HepG2 (cell line): ENCODE results near the gene CERS6. TPM values are rescaled to one million over a fixed set of nuclear protein-coding genes. Genes with fewer than 3 reads are reported as not detected.

Experiments used
- ATAC-seq: fragments of 200-7000 bp; cut with Tn5 transposase; 3 replicates; pipeline ENCODE4 v1.9.1; 2020; ENCODE audit warnings: mild to moderate bottlenecking, moderate library complexity
- BruUV-seq: library from RNA; stranded (reverse); fragments of 400-500 nt; replicated peaks from 2 replicates; lab custom pipeline; 2021; lab: Mats Ljungman, UMichigan
- CTCF ChIA-PET: fragments of 300-600 bp; formaldehyde crosslinking; extraction: SDS; loops from one replicate; lab custom pipeline; 2021; ENCODE audit warnings: low total read pairs, inconsistent platforms, low intra/inter-chr PET ratio; lab: Yijun Ruan, JAX
- POLR2A ChIA-PET: fragments of 350-600 bp; sonication (Branson Sonifier 250); formaldehyde crosslinking; loops from one replicate; lab custom pipeline; 2020; ENCODE audit warnings: antibody characterized with exemption, inconsistent platforms; lab: Yijun Ruan, JAX
- DNase-seq: peaks from one replicate; pipeline ENCODE4 v3.0.0-alpha.2; 2015; ENCODE audit warnings: low spot score
- FAIRE-seq: peaks from 3 replicates; lab custom pipeline; 2011; peaks lifted over from hg19 to GRCh38; lab: Jason Lieb, UNC
- H2AFZ ChIP-seq: one replicate; pipeline ENCODE4 v1.6.1; 2011; ENCODE audit warnings: low read length, inconsistent platforms
- H3K27ac ChIP-seq: fragments of 300-600 bp; 3 replicates; pipeline ENCODE4 v1.8.0; 2011; ENCODE audit warnings: mixed run types, mild to moderate bottlenecking, mixed read lengths, low read length, inconsistent platforms; ENCODE audit not compliant: insufficient read depth; ENCODE audit errors: extremely low read length
- H3K27me3 ChIP-seq, 2 experiments: fragments of 200-600 bp in 1 of 2; 2 replicates in 1 of 2; 3 replicates in 1 of 2; pipeline versions ENCODE4 v1.6.0 to v1.8.0; 2011; ENCODE audit warnings: low read length in 2 of 2, mild to moderate bottlenecking in 2 of 2, moderate library complexity in 2 of 2, inconsistent platforms in 1 of 2; ENCODE audit not compliant: insufficient read depth in 2 of 2, control insufficient read depth in 1 of 2
- H3K36me3 ChIP-seq, 2 experiments: fragments of 200-600 bp in 1 of 2; replicated peaks in 1 of 2; 2 replicates in 1 of 2; 3 replicates in 1 of 2; pipeline versions ENCODE4 v1.5.1 to v1.8.0; 2011; ENCODE audit warnings: low read length in 2 of 2, inconsistent platforms in 1 of 2; ENCODE audit not compliant: insufficient read depth in 2 of 2, control insufficient read depth in 1 of 2
- H3K4me1 ChIP-seq: 2 replicates; pipeline ENCODE4 v1.5.1; 2012; ENCODE audit warnings: low read length, inconsistent platforms; ENCODE audit not compliant: insufficient read depth
- H3K4me2 ChIP-seq: 2 replicates; pipeline ENCODE4 v1.6.0; 2011; ENCODE audit warnings: low read depth, low read length, inconsistent platforms
- H3K4me3 ChIP-seq, 3 experiments: fragments of 200-600 bp in 1 of 3; sonication (generic), shearing (Covaris generic) in 1 of 3; replicated peaks in 1 of 3; 2 replicates each; pipeline ENCODE4 v1.5.1; 2011 to 2016; ENCODE audit warnings: low read length in 3 of 3, inconsistent platforms in 2 of 3, low read depth in 2 of 3, mild to moderate bottlenecking in 2 of 3, control low read depth in 1 of 3, mixed read lengths in 1 of 3; ENCODE audit not compliant: insufficient read depth in 1 of 3
- H3K79me2 ChIP-seq: one replicate; pipeline ENCODE4 v1.6.1; 2011; ENCODE audit warnings: low read length, inconsistent platforms; ENCODE audit not compliant: insufficient read depth
- H3K9ac ChIP-seq: 2 replicates; pipeline ENCODE4 v1.6.0; 2011; ENCODE audit warnings: mild to moderate bottlenecking, low read depth, low read length, inconsistent platforms; ENCODE audit not compliant: insufficient read depth
- H3K9me3 ChIP-seq: 2 replicates; pipeline ENCODE4 v1.5.1; 2012; ENCODE audit warnings: mild to moderate bottlenecking, low read length
- H4K20me1 ChIP-seq: 2 replicates; pipeline ENCODE4 v1.6.0; 2011; ENCODE audit warnings: inconsistent platforms, mild to moderate bottlenecking, low read length, moderate library complexity; ENCODE audit not compliant: insufficient read depth
- AFF4 ChIP-seq: sonication (generic); formaldehyde crosslinking; IDR thresholded peaks from 2 replicates; pipeline ENCODE4 v1.4.0; 2020; ENCODE audit warnings: missing genetic modification reagents
- DNMT3B ChIP-seq: conservative IDR thresholded peaks from 2 replicates; pipeline ENCODE4 v1.6.1; 2016; ENCODE audit warnings: missing biosample characterization, control low read depth
- HNRNPL ChIP-seq: fragments of 200-400 bp; formaldehyde crosslinking; IDR thresholded peaks from 2 replicates; pipeline ENCODE4 v1.6.1; 2017; ENCODE audit warnings: mild to moderate bottlenecking, low read depth, low read length
- TBP ChIP-seq: sonication (generic); formaldehyde crosslinking; IDR thresholded peaks from 2 replicates; pipeline ENCODE4 v1.5.0; 2020; ENCODE audit warnings: missing genetic modification reagents
- ZNF230 ChIP-seq: sonication (generic); formaldehyde crosslinking; IDR thresholded peaks from 2 replicates; pipeline ENCODE4 v1.4.0; 2020; ENCODE audit warnings: mild to moderate bottlenecking, missing genetic modification reagents
- in situ Hi-C: cut with HindIII; loops from 2 replicates; pipeline ENCODE4 v1.10.0; 2017; ENCODE audit warnings: low pct_unique_long_range_greater_than_20kb; ENCODE audit not compliant: extremely low pct_ligation_motif_present
- intact Hi-C: fragments of 100-400 bp; cut with micrococcal nuclease; formaldehyde crosslinking; loops from one replicate; pipeline ENCODE4 v1.10.0; 2022; ENCODE audit not compliant: unreplicated experiment
- polyA plus RNA-seq, 8 experiments: library from polyadenylated mRNA; depleted of rRNA in 3 of 8; stranded (reverse) in 7 of 8; unstranded in 1 of 8; fragments of >200 nt; fragmentation: Illumina TruSeq in 4 of 8; extraction: Trizol in 4 of 8; gene quantifications; 2 replicates each; pipeline versions ENCODE4 v1.2.1 to v1.2.3, GENCODE V29; 2011 to 2016; ENCODE audit warnings: low read depth in 4 of 8, missing spikeins in 1 of 8, mixed read lengths in 1 of 8; ENCODE audit not compliant: insufficient read depth in 1 of 8
- total RNA-seq, 5 experiments: library from RNA; depleted of rRNA; stranded (reverse); fragments of >200 nt; fragmentation: Illumina TruSeq; extraction: Trizol; gene quantifications; 2 replicates each; pipeline ENCODE4 v1.2.3, GENCODE V29; 2016; ENCODE audit warnings: low read depth in 1 of 5
- TF ChIP-seq, protein P1 (sequence below): IDR thresholded peaks from 2 replicates; pipeline ENCODE4 v1.6.1; 2018; ENCODE audit warnings: missing genetic modification reagents
- TF ChIP-seq, protein P2 (sequence below): sonication (generic); formaldehyde crosslinking; IDR thresholded peaks from 2 replicates; pipeline ENCODE4 v1.4.0; 2020; ENCODE audit warnings: mild to moderate bottlenecking, missing genetic modification reagents
- TF ChIP-seq, protein P3 (sequence below): sonication (generic); formaldehyde crosslinking; IDR thresholded peaks from one replicate; pipeline ENCODE4 v1.5.1; 2020; ENCODE audit warnings: mild to moderate bottlenecking, missing genetic modification reagents; ENCODE audit errors: not compliant biosample characterization

Gene CERS6
- total and polyA plus RNA-seq, 2 of the 13 experiments (the other 11 are each of a cell fraction or from before 2014, with no cell fraction given): 10.1 to 20.3 TPM

- TF ChIP-seq, protein P1, sequence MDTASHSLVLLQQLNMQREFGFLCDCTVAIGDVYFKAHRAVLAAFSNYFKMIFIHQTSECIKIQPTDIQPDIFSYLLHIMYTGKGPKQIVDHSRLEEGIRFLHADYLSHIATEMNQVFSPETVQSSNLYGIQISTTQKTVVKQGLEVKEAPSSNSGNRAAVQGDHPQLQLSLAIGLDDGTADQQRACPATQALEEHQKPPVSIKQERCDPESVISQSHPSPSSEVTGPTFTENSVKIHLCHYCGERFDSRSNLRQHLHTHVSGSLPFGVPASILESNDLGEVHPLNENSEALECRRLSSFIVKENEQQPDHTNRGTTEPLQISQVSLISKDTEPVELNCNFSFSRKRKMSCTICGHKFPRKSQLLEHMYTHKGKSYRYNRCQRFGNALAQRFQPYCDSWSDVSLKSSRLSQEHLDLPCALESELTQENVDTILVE (CRISPR knock-in tag): no peak
- TF ChIP-seq, protein P2, sequence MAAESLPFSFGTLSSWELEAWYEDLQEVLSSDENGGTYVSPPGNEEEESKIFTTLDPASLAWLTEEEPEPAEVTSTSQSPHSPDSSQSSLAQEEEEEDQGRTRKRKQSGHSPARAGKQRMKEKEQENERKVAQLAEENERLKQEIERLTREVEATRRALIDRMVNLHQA (CRISPR knock-in tag): no peak
- TF ChIP-seq HNRNPL: no peak
- TF ChIP-seq, all 625 proteins: peak for 0
Measured at GRCh38 chr2:168796583-168797285, 340.7 kb downstream of the CERS6 start (continued).

GRCh38 chr2:168797286-168797655 is 341.2 kb downstream of the CERS6 start:
- in situ Hi-C loops (no loop called here), intact Hi-C loops (no loop called here)
- H2AFZ ChIP-seq: no peak overlapping the region
- H3K4me2 ChIP-seq: no peak overlapping the region
- ATAC-seq: no peak; the same call in 2 of the 3 replicates
- BruUV-seq: no TSS peak
- ChIA-PET POLR2A (no interaction called here), CTCF (no interaction called here)
- H3K4me3 ChIP-seq: no peak overlapping the region
- peaks cover 6% of the 10 kb centered on the region for H3K4me1 ChIP-seq
- H3K27ac ChIP-seq: no peak overlapping the region
- H3K36me3 ChIP-seq: no peaks in the 10 kb centered on the region
- no peak for FAIRE-seq
- no peaks in the 10 kb centered on the region; a peak in 1 of 5 replicates for H3K27me3 ChIP-seq
- no peaks in the 10 kb centered on the region for H3K79me2 ChIP-seq
- H3K9me3 ChIP-seq: no peaks in the 10 kb centered on the region
- H4K20me1 ChIP-seq: no peaks in the 10 kb centered on the region
- no peak overlapping the region for H3K9ac ChIP-seq
- DNase-seq: no peak
- TF ChIP-seq ZNF230 (no peak), TBP (CRISPR knock-in tag) (no peak), AFF4 (no peak), DNMT3B (no peak)
- TF ChIP-seq, protein P3, sequence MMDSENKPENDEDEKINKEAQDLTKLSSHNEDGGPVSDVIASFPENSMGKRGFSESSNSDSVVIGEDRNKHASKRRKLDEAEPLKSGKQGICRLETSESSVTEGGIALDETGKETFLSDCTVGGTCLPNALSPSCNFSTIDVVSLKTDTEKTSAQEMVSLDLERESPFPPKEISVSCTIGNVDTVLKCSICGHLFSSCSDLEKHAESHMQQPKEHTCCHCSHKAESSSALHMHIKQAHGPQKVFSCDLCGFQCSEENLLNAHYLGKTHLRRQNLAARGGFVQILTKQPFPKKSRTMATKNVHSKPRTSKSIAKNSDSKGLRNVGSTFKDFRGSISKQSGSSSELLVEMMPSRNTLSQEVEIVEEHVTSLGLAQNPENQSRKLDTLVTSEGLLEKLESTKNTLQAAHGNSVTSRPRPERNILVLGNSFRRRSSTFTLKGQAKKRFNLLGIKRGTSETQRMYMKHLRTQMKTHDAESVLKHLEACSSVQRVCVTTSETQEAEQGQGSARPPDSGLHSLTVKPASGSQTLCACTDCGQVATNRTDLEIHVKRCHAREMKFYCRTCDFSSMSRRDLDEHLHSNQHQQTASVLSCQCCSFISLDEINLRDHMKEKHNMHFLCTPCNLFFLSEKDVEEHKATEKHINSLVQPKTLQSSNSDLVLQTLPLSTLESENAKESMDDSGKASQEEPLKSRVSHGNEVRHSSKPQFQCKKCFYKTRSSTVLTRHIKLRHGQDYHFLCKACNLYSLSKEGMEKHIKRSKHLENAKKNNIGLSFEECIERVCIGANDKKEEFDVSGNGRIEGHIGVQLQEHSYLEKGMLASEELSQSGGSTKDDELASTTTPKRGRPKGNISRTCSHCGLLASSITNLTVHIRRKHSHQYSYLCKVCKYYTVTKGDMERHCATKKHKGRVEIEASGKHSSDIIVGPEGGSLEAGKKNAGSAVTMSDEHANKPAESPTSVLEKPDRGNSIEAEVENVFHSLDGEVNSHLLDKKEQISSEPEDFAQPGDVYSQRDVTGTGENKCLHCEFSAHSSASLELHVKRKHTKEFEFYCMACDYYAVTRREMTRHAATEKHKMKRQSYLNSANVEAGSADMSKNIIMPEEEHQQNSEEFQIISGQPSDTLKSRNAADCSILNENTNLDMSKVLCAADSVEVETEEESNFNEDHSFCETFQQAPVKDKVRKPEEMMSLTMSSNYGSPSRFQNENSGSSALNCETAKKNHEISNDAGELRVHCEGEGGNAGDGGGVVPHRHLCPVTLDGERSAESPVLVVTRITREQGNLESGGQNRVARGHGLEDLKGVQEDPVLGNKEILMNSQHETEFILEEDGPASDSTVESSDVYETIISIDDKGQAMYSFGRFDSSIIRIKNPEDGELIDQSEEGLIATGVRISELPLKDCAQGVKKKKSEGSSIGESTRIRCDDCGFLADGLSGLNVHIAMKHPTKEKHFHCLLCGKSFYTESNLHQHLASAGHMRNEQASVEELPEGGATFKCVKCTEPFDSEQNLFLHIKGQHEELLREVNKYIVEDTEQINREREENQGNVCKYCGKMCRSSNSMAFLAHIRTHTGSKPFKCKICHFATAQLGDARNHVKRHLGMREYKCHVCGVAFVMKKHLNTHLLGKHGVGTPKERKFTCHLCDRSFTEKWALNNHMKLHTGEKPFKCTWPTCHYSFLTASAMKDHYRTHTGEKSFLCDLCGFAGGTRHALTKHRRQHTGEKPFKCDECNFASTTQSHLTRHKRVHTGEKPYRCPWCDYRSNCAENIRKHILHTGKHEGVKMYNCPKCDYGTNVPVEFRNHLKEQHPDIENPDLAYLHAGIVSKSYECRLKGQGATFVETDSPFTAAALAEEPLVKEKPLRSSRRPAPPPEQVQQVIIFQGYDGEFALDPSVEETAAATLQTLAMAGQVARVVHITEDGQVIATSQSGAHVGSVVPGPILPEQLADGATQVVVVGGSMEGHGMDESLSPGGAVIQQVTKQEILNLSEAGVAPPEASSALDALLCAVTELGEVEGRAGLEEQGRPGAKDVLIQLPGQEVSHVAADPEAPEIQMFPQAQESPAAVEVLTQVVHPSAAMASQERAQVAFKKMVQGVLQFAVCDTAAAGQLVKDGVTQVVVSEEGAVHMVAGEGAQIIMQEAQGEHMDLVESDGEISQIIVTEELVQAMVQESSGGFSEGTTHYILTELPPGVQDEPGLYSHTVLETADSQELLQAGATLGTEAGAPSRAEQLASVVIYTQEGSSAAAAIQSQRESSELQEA (CRISPR knock-in tag): no peak
